ENCODE data around the gene KHDC3L.

The KHDC3L gene

GRCh38 chr6:73353636-73354593 lies 8.5 kb upstream of the KHDC3L start, which contains the start of gene DPPA5:
DPPA5 (minus strand) TSS chr6:73354276; CDS start chr6:73354225, 51 bp downstream.
- TF ChIP-seq ZNF398 (tag by site-specific recombination; IDR thresholded peaks at IDR 0.05), result no peak
- Histone ChIP-seq H3K4me1 (ENCODE audit: control insufficient read depth, insufficient read depth, low read length) (no peaks in the 10 kb centered on the region), H3K36me3 (ENCODE audit: control insufficient read depth in 2 of 2, insufficient read depth in 1 of 2, low read length in 2 of 2) (no peaks in the 10 kb centered on the region), H3K4me3 (ENCODE audit: low read depth, low read length) (no peak within 1 kb of the TSS), H3K9me3 (ENCODE audit: control insufficient read depth, insufficient read depth, low read depth, low read length) (no peaks in the 10 kb centered on the region), H3K27ac (ENCODE audit: extremely low read depth, low read depth, low read length) (no peak within 1 kb of the TSS)
- ChIA-PET CTCF (interaction anchor here (0.7 kb wide), 1 partner anchor 18 kb away, joined by 3 read pairs; no protein-coding TSS in a partner anchor), POLR2A (no interaction called here)

DNA sequence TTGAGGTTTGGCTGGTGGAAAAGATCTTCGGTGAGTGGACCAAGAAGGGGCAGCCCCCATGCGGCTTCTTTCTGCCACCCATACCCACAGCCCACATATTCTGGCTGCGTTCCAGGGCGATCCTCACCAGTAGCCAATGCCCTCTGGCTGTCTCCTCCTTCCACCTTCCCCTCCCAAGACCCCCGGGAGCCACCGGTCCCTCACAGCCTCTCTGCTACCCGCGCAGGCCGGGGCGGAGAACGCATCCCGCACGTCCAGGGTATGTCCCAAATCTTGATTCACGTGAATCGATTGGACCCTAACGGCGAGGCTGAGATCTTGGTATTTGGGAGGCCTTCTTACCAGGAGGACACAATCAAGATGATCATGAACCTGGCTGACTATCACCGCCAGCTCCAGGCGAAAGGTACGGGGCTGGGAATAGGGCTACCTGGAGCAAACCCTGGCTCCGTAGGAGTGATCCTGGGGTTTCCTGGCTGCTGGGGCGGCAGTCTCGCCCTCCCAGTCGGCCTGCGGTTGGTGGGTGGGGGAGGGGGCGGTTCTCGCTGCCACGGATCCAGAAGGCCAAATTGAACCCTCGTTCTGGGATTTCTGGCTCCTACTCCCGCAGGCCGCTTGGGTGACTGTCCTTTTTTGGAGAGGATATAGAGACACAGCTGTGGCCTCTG lies 545 bp downstream of the KHDC3L start:
- no peak overlapping the region for H3K27ac ChIP-seq (ENCODE audit: extremely low read depth, low read depth, low read length)
- TF ChIP-seq ZNF560 (tag by site-specific recombination; IDR thresholded peaks at IDR 0.05; ENCODE audit: borderline replicate concordance) (no peak), WT1 (tag by site-specific recombination; IDR thresholded peaks at IDR 0.05) (no peak), ZBTB20 (tag by site-specific recombination; IDR thresholded peaks at IDR 0.05) (no peak), GLI2 (tag by site-specific recombination; IDR thresholded peaks at IDR 0.05; ENCODE audit: borderline replicate concordance, low read depth) (no peak), PBX3 (CRISPR knock-in tag; IDR thresholded peaks at IDR 0.05) (no peak), ZNF660 (tag by site-specific recombination; IDR thresholded peaks at IDR 0.05) (no peak), ZNF48 (tag by site-specific recombination; IDR thresholded peaks at IDR 0.05) (no peak), GLI4 (tag by site-specific recombination; IDR thresholded peaks at IDR 0.05) (no peak), ZNF132 (tag by site-specific recombination; IDR thresholded peaks at IDR 0.05; ENCODE audit: borderline replicate concordance) (no peak), ZNF629 (tag by site-specific recombination; IDR thresholded peaks at IDR 0.05) (no peak)
- TF ChIP-seq, protein P1, sequence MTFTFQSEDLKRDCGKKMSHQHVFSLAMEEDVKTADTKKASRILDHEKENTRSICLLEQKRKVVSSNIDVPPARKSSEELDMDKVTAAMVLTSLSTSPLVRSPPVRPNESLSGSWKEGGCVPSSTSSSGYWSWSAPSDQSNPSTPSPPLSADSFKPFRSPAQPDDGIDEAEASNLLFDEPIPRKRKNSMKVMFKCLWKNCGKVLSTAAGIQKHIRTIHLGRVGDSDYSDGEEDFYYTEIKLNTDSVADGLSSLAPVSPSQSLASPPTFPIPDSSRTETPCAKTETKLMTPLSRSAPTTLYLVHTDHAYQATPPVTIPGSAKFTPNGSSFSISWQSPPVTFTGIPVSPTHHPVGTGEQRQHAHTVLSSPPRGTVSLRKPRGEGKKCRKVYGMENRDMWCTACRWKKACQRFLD (tag by site-specific recombination; IDR thresholded peaks at IDR 0.05), result no peak

DNA sequence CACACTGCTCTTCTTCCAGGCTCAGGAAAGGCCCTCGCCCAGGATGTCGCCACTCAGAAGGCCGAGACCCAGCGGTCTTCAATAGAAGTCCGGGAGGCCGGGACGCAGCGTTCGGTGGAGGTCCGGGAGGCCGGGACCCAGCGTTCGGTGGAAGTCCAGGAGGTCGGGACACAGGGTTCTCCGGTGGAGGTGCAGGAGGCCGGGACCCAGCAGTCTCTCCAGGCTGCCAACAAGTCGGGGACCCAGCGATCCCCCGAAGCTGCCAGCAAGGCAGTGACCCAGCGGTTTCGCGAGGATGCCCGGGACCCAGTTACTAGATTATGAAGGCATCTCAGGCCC lies 1.0 kb downstream of the KHDC3L start:
- TF ChIP-seq ZNF560 (tag by site-specific recombination; IDR thresholded peaks at IDR 0.05; ENCODE audit: borderline replicate concordance), result no peak
- CTCF ChIA-PET, result no interaction called here
- no peaks in the 10 kb centered on the region for H3K36me3 ChIP-seq (ENCODE audit: control insufficient read depth in 2 of 2, insufficient read depth in 1 of 2, low read length in 2 of 2)
- H3K4me3 ChIP-seq (ENCODE audit: low read depth, low read length), result no peak overlapping the region
- H3K27ac ChIP-seq (ENCODE audit: extremely low read depth, low read depth, low read length), result no peak overlapping the region
- POLR2A ChIA-PET, result no interaction called here
- H3K4me1 ChIP-seq (ENCODE audit: control insufficient read depth, insufficient read depth, low read length), result no peaks in the 10 kb centered on the region
- no peaks in the 10 kb centered on the region for H3K9me3 ChIP-seq (ENCODE audit: control insufficient read depth, insufficient read depth, low read depth, low read length)

More for the DNA sequence above, 545 bp downstream of the KHDC3L start:
- ChIA-PET CTCF (no interaction called here), POLR2A (no interaction called here)
- Histone ChIP-seq H3K4me1 (ENCODE audit: control insufficient read depth, insufficient read depth, low read length) (no peaks in the 10 kb centered on the region), H3K4me3 (ENCODE audit: low read depth, low read length) (no peak overlapping the region), H3K36me3 (ENCODE audit: control insufficient read depth in 2 of 2, insufficient read depth in 1 of 2, low read length in 2 of 2) (no peaks in the 10 kb centered on the region), H3K9me3 (ENCODE audit: control insufficient read depth, insufficient read depth, low read depth, low read length) (no peaks in the 10 kb centered on the region)
